AG10803 (cell line): ENCODE data around the gene RAPH1.
"Not testable (repeated sequence)": the region's sequence is repeated elsewhere in the genome, so short reads cannot be mapped to it uniquely, and the experiment has no call there.

Experiments used
- DNase-seq: peaks from one replicate; pipeline ENCODE4 v3.0.0; 2010; ENCODE audit warnings: low read depth
- H3K4me3 ChIP-seq: 2 replicates; pipeline ENCODE4 v1.5.1; 2011; ENCODE audit warnings: mild to moderate bottlenecking, low read length, control low read depth
- TF ChIP-seq, protein P1 (sequence below): conservative IDR thresholded peaks from 2 replicates; pipeline ENCODE4 v1.5.1; 2011; ENCODE audit warnings: mild to moderate bottlenecking, low read length, control low read depth, inconsistent platforms

RAPH1 gene

DNA sequence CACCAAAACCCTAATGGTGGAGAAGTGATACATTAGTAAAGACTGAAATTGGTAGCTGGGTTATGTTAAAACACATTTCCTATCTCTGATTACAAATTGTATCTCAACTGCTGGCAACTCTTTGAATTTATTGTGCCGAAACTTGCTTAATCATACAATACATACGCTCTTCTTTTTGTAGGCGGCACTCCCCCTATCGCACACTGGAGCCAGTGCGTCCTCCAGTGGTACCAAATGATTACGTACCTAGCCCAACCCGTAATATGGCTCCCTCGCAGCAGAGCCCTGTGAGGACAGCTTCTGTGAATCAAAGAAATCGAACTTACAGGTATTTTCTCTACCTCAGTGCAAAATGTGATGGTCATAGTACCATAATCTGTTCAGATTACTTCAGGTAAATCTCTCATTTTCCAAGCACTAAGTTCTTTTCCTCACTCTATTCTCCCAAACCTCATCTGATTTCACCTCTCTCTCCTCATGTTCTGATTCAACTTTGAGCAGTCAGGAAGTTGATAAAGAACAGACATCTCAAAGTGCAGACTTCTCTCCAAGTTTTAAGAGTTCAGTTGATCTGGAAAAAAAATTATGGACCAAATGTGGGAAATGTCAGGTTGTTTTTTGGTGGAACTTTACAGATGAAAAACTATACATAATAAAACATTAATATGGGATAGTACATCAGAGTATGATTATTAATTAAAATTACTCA, 140.4 kb downstream of the RAPH1 start:
- TF ChIP-seq, protein P1, sequence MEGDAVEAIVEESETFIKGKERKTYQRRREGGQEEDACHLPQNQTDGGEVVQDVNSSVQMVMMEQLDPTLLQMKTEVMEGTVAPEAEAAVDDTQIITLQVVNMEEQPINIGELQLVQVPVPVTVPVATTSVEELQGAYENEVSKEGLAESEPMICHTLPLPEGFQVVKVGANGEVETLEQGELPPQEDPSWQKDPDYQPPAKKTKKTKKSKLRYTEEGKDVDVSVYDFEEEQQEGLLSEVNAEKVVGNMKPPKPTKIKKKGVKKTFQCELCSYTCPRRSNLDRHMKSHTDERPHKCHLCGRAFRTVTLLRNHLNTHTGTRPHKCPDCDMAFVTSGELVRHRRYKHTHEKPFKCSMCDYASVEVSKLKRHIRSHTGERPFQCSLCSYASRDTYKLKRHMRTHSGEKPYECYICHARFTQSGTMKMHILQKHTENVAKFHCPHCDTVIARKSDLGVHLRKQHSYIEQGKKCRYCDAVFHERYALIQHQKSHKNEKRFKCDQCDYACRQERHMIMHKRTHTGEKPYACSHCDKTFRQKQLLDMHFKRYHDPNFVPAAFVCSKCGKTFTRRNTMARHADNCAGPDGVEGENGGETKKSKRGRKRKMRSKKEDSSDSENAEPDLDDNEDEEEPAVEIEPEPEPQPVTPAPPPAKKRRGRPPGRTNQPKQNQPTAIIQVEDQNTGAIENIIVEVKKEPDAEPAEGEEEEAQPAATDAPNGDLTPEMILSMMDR = no peak
- H3K4me3 ChIP-seq = no peak overlapping the region
- DNase-seq = no peak

DNA sequence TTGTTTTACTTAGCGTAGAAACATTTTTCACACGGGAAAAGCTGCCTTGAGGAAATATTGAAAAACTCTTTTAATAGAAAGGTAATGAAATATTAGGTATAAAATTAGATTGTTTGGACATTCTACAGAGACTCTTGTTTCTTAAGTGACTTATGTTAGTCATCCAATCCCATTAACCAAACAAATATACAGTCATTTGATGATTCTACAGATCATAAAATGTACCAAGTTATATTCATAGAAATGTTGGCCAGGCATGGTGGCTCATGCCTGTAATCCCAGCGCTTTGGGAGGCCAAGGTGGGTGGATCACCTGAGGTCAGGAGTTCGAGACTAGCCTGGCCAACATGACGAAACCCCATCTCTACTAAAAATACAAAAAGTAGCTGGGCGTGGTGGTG, 146.9 kb downstream of the RAPH1 start:
- not testable (repeated sequence) for H3K4me3 ChIP-seq, DNase-seq

DNA sequence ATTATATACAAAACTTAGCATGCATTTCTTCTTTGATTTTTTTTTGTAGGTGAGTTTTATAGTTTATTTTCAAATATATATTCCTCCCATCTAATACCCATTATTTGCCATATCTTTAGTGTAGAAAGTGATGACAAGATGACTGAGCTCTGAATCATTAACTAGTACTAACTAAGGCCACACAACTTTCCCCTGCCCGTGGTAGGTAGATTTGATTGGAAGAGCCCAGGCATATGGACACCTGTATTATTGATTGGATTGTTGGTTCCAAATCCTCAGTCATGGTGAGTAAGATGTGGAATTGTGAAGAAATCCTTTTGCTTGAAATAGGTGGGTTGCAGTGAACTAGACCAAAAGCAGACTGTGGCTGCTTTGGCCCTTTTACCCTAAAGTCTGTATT, 152.1 kb downstream of the RAPH1 start:
- TF ChIP-seq, protein P1 = no peak
- no peak overlapping the region for H3K4me3 ChIP-seq

DNA sequence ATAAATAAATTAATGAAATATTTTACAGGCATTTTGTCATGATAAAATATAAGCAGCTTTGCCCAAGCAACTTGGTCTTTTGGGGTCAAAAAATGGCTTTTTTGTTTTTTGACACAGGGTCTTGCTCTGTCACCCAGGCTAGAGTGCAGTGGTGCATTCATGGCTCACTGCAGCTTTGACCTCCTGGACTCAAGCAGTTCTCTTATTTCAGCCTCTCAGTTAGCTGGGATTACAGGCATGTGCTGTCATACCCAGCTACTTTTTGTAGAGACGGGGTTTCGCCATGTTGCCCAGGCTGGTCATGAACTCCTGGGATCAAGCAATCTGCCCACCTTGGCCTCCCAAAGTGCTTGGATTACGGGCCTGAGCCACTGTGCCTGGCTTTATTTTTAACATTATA, 155.9 kb downstream of the RAPH1 start:
- TF ChIP-seq, protein P1 = no peak

More for the DNA sequence above, 152.1 kb downstream of the RAPH1 start:
- no peak for DNase-seq

DNA sequence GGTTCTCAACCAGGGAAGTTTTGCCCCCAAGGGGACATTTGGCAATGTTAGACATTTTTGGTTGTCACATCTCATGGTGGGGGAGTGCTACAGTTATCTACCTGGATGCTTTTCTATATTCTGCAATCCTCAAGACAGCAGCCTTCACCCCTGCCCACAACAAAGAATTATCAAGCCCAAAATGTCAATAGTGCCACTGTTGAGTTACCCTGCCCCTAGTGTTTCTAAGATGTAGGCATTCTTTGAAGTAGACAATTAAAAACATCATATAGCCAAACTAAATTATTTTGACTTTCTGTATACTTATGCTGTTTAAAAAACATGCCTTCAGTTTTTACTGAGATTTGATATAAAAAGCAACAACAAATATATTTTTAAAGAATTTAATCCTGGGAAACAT, 158.9 kb downstream of the RAPH1 start:
- DNase-seq = no peak
- TF ChIP-seq, protein P1 = no peak
- H3K4me3 ChIP-seq = no peak overlapping the region

More for the DNA sequence above, 155.9 kb downstream of the RAPH1 start:
- DNase-seq = no peak
- no peak overlapping the region for H3K4me3 ChIP-seq

DNA sequence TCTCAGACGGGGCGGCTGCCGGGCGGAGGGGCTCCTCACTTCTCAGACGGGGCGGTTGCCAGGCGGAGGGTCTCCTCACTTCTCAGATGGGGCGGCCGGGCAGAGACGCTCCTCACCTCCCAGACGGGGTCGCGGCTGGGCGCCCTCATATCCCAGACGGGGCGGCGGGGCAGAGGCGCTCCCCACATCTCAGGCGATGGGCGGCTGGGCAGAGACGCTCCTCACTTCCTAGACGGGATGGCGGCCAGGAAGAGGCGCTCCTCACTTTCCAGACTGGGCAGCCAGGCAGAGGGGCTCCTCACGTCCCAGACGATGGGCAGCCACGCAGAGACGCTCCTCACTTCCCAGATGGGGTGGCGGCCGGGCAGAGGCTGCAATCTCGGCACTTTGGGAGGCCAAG, 162.4 kb downstream of the RAPH1 start:
- H3K4me3 ChIP-seq, DNase-seq: not testable (repeated sequence)

DNA sequence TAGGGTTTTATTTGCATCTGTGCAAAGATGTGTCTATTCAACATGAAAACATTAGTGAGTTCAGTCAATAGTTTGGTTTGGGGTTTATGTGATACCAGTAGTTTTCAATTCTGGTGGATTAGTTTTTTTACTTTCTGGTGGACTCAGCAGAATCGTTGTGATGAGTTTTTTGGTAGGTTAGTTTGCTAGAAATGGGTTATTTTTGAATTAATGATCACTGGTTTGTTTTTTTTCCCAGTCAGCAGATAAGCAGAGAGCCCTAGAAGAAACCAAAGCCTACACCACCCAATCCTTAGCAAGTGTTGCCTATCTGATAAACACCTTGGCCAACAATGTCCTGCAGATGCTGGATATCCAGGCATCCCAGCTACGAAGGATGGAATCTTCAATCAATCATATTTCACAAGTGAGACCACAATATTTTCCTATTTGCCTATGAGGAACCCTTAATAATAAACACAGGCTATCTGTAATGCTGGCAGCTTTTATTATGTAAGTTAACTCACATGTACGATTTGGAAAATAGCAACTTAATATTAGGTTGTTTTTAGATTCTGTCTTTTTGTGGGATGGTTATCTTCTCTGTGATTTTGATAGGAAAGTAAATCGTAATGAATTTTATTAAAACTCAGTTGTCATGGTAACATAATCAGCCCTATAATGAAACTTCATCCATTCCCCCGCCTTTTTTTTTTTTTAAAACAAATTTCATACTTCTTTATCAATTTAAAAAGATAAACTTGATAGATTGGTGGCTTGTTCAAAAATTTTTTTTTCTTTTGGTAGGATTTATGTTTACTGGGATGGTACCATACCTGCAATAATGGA, 168.2 kb downstream of the RAPH1 start:
- H3K4me3 ChIP-seq = no peak overlapping the region
- no peak for DNase-seq
- TF ChIP-seq, protein P1 = no peak

DNA sequence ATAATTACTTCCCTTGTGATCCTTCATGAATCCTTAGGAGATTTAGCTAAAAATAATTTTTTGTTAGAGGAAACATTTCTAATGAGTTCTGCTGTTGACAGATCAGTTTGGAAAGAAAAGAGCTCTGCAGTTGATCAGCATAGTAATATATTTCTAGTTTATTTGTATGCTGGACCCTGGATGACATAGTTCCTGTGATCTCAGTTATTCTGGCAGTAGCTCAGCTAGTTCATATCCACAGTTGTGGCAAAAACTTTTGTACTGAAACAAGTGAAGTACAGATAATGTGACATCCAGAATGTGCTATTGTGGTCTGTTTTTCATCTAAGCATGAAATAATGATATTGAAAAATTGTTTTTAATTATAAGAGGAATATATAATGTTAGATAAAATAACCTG, 173.2 kb downstream of the RAPH1 start:
- TF ChIP-seq, protein P1 = no peak
- DNase-seq = peak; percentile 2
- no peak overlapping the region for H3K4me3 ChIP-seq
